Measurements from ENCODE around the gene NMRAL1. TPM values are rescaled to one million over a fixed set of nuclear protein-coding genes. Genes with fewer than 3 reads are reported as not detected.

NMRAL1 gene
- 10 to 100 TPM; 51.9 to 72.8 (median 58.2) TPM for total RNA-seq

- WGBS, 2 donors = 1 to 2% methylated on average over 39 to 57 of the region's 60 CpGs
- peak within 1 kb of the TSS; percentile 62 for H3K4me3 ChIP-seq (ENCODE audit: low read depth, poor library complexity, severe bottlenecking)
These were observed at the start of gene NMRAL1 for GRCh38 chr16:4474192-4474961. Gene NMRAL1, minus strand, starts transcription at chr16:4474625. Its CDS starts 493 bp downstream, at chr16:4474132.

GRCh38 chr16:4523686-4524085 is 49.3 kb upstream of the NMRAL1 start:
- DNase-seq (ENCODE audit: low spot score in 2 of 2) = no peak
- no peak overlapping the region for H3K4me3 ChIP-seq (ENCODE audit: low read depth, poor library complexity, severe bottlenecking)
- no peak for TF ChIP-seq POLR2A (IDR thresholded peaks at IDR 0.05)
- TF ChIP-seq, protein P1, sequence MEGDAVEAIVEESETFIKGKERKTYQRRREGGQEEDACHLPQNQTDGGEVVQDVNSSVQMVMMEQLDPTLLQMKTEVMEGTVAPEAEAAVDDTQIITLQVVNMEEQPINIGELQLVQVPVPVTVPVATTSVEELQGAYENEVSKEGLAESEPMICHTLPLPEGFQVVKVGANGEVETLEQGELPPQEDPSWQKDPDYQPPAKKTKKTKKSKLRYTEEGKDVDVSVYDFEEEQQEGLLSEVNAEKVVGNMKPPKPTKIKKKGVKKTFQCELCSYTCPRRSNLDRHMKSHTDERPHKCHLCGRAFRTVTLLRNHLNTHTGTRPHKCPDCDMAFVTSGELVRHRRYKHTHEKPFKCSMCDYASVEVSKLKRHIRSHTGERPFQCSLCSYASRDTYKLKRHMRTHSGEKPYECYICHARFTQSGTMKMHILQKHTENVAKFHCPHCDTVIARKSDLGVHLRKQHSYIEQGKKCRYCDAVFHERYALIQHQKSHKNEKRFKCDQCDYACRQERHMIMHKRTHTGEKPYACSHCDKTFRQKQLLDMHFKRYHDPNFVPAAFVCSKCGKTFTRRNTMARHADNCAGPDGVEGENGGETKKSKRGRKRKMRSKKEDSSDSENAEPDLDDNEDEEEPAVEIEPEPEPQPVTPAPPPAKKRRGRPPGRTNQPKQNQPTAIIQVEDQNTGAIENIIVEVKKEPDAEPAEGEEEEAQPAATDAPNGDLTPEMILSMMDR (IDR thresholded peaks at IDR 0.05) = no peak
- WGBS, 2 donors = 92% methylated on average over 4 of the region's 4 CpGs
- intact Hi-C loops (cut with DNase I; ENCODE audit: low total_unique reads) = no loop called here

More at GRCh38 chr16:4474192-4474961, at the start of gene NMRAL1:
- intact Hi-C loops (cut with DNase I; ENCODE audit: low total_unique reads) = no loop called here
- DNase-seq (ENCODE audit: low spot score in 2 of 2) = peak; percentile 93 to 98
- TF ChIP-seq, protein P1 (IDR thresholded peaks at IDR 0.05) = no peak
- peak in 1 of 2 donors; percentile 25 for TF ChIP-seq POLR2A (IDR thresholded peaks at IDR 0.05)

- WGBS, 2 donors = 48 to 54% methylated on average over 8 of the region's 8 CpGs
These were observed 47.7 kb upstream of the NMRAL1 start for GRCh38 chr16:4522051-4522581.

DNA sequence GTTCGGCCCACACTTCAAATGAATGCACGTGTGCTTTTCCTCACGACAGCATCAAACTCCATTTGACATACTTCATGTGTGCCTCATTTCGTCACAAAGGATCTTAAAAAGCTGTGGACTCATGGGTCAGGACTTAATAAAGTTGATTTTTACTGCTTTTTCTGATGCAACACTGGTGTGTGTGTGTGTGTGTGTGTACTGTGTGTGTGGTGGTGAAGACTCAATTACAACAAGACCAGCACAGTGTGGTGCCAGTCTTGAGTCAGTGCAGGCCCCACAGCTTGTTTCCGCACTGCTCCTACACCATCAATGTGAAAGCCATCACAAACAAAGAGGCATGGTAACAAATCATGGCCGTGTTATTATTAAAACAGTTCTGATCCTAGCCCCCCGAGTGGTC is 46.5 kb upstream of the NMRAL1 start:
- intact Hi-C loops (cut with DNase I; ENCODE audit: low total_unique reads) = no loop called here
- no peak for DNase-seq (ENCODE audit: low spot score in 2 of 2)
- no peak overlapping the region for H3K4me3 ChIP-seq (ENCODE audit: low read depth, poor library complexity, severe bottlenecking)
- WGBS, 2 donors = 78 to 90% methylated on average over 7 of the region's 7 CpGs
- TF ChIP-seq, protein P1 (IDR thresholded peaks at IDR 0.05) = no peak
- TF ChIP-seq POLR2A (IDR thresholded peaks at IDR 0.05) = no peak

More at GRCh38 chr16:4522051-4522581, 47.7 kb upstream of the NMRAL1 start:
- no peak for DNase-seq (ENCODE audit: low spot score in 2 of 2)
- TF ChIP-seq POLR2A (IDR thresholded peaks at IDR 0.05) = no peak
- TF ChIP-seq, protein P1 (IDR thresholded peaks at IDR 0.05) = no peak
- no peak overlapping the region for H3K4me3 ChIP-seq (ENCODE audit: low read depth, poor library complexity, severe bottlenecking)
- intact Hi-C loops (cut with DNase I; ENCODE audit: low total_unique reads) = no loop called here

DNA sequence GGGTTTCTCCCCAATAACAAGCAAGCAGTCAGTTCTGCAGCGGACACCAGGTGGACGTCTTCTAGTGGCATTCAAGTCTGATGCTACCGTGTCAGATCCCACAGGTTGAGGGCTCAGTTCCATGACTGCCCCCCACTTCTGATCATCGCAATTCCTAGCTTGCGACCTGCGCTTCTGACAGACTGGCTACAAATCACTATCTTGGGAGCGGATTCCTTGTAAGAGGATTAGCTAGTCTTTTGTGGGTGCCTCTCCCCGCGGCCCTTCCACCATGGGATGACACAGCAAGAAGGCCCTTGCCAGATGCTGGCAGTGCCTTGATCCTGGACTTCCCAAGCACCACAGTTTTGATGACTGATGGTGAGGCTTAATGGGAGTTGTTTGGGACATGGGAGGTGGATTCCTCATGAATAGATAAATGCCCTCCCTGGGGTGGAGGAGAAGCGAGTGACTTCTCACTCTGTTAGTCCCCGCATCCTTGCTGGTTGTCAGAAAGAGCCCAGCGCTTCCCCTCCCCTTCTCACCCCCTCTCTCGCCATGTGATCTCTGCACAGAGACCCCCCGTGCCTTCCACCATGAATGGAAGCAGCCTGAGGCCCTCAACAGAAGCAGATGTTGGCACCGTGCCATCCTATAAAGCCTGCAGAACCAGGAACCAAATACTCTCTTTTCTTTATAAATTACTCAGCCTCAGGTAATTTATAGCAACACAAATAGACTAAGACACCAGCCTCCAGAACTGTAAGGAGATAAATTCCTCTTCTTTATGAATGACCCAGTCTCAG is 45.0 kb upstream of the NMRAL1 start:
- H3K4me3 ChIP-seq (ENCODE audit: low read depth, poor library complexity, severe bottlenecking) = no peak overlapping the region
- 79 to 84% methylated on average over 15 of the region's 15 CpGs for WGBS, 2 donors
- no peak for DNase-seq (ENCODE audit: low spot score in 2 of 2)
- intact Hi-C loops (cut with DNase I; ENCODE audit: low total_unique reads) = no loop called here
- no peak for TF ChIP-seq POLR2A (IDR thresholded peaks at IDR 0.05)

All from lower leg skin (tissue), 4 donors.